ENCODE measurements around the gene RTP4.

DNA sequence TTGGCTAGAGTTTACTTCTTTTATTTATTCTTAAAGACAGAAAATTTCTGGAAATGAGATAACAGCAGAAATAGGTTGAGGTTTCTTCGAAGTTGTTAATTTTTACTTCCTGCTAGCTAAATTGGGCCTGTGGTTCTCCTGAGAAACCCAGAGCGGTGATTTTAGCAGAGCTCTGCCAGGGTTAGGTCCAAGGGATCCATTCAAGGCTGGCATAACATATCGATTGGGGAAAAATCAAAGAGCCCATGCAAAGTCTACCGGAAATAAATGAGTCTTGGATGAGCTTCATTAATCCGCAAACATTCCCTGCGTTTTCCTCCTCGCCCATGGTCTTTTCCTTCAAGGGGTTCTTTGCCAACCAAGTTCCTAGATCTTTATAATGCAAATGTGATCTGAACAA is 45.9 kb upstream of the RTP4 start:
- TF ChIP-seq, protein P1, sequence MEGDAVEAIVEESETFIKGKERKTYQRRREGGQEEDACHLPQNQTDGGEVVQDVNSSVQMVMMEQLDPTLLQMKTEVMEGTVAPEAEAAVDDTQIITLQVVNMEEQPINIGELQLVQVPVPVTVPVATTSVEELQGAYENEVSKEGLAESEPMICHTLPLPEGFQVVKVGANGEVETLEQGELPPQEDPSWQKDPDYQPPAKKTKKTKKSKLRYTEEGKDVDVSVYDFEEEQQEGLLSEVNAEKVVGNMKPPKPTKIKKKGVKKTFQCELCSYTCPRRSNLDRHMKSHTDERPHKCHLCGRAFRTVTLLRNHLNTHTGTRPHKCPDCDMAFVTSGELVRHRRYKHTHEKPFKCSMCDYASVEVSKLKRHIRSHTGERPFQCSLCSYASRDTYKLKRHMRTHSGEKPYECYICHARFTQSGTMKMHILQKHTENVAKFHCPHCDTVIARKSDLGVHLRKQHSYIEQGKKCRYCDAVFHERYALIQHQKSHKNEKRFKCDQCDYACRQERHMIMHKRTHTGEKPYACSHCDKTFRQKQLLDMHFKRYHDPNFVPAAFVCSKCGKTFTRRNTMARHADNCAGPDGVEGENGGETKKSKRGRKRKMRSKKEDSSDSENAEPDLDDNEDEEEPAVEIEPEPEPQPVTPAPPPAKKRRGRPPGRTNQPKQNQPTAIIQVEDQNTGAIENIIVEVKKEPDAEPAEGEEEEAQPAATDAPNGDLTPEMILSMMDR (IDR thresholded peaks at IDR 0.05) = no peak
- no peak for TF ChIP-seq EZH2 (IDR thresholded peaks at IDR 0.05)
- TF ChIP-seq EZH2phosphoT487 (IDR thresholded peaks at IDR 0.05) = no peak

All from neural progenitor cell (in vitro differentiated cells).